ENCODE data around the gene NCAN. TPM values are rescaled to one million over a fixed set of nuclear protein-coding genes. Genes with fewer than 3 reads are reported as not detected.

The NCAN gene
- under 0.01 TPM in 1 of 2 replicates, not detected in the other for total RNA-seq

DNA sequence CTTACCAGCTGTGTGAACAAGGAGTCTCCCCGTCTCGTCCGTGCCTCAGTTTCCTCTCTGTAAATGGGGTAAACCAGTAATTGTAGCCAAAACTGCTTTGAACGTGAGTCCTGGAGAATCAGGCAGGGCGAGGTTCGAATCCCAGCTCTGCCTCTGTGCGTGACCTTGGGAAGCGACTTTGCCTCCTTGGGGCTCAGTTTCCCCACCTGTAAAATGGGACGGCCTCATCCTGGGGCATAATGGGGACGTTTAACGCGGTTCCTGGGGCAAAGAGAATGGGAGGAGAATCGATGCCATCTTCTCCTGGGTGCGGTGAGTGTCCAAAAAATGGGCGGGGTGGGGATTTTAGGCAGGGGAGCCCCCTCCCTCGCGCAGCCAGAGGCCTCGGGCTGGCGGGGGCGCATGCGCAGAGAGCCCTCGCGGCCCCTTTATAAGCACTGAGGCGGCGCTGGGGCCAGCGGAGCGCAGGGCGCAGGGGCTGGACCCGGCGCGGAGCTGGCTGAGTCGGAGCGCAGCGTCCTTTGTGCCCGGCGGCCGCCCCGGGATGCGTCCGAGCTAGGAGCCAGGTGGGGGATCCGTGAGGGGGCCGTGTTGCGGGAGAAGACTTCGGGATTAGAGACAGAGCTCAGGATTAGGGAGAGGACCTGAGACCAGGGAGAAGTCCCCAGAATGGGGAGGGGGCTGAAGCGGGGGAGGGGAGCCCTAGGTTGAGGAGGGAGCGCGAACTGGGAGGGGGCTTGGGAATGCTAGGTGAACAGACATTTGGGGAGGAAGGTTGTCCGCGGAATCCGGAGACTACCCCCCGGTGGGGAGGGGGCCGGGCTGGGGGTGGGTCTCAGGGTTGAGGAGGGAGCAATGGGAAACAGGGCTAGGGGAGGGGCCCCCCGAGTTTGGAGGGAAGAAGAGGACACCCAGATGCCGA lies at the start of gene NCAN:
TSS of gene NCAN (plus strand) at position 460 of the 922 bp plus-strand sequence. CDS start 4,996 bp downstream, outside the sequence.

DNA sequence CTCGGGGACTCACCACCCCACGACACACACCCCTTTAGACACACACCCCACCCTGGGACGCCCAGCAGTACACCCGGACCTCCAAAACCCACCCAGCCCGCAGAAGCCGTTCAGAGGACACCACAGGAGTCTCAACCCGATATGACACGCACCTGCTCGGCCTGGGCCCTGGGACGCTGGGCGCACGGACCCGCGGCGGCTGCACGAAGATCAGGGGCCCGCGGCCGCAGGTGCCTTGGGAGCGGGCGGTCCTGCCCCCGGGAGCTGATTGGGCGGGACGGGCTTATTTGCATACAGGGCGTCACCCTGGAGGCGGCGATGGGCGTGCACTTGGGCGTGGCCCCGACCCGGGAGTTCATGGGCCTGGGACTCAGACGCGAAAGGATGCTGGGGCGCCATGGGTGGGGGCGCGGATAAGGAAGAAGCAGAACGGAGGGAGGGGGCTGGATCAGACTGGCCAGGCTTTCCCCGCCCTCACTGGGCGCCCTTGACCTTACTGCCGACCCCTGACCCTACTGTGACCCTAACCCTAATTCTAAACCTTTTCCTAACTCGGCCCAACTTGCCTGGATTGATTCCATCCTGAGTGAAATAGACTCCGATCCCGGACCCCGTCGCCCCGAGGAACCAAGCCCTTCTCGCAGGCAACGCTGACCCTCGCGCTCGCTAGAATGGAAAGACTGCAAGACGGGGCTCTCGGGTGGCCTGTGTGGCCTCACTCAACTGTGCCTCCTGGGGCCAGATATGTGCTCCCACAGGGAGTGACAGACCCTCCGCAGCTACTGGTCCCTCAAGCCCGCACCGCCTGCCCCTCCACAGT lies 41.5 kb upstream of the NCAN start, which contains the start of gene MEF2B:
TSS of gene MEF2B (minus strand) at position 211 of the 820 bp plus-strand sequence. CDS start 19,528 bp downstream, outside the sequence.

DNA sequence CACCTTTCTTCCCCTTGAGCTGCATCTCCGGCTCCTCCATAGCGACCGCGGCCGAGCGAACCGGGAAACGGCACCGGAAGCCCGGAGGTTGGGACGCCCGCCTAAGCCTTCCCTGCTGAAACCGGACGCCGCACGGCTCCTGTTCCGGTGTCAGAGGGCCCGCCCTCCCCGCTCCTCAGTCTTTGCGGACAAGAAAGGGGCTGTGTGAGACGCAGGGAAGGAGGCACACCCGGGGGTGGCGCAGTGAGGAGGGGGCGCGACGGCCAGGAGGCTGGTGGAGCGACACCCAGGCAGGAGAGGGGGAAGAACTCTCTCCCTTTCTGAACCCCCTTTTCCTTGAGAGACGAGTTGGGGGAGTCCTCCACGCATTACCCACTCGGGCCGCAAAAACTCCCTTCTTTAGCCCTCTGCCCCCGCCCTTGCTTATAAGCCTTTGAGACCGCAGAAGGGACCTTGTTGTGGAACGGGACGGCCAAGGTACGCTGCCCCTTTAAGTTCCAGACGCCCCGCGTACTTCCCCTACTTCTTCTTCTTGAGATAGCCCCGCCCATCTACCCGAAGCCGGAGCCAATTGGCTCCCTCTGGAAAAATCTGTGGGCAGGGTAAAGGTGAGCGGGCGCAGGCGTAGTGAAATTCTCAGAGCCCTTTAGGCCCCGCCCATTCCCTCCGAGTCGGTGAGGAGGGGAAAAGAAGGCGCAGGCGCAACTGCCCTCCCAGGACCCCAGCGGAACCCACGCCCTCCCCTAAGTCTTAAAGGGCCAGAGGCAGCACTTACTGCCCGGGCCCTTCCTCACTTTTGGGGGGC lies 19.5 kb upstream of the NCAN start, which contains the start of the genes BORCS8 and RFXANK:
TSS of gene BORCS8 (minus strand) at position 75 of the 805 bp plus-strand sequence. CDS start at position 40, 35 bp downstream.
TSS of gene RFXANK (plus strand) at position 181 of the 805 bp plus-strand sequence. CDS start 1,689 bp downstream, outside the sequence.

DNA sequence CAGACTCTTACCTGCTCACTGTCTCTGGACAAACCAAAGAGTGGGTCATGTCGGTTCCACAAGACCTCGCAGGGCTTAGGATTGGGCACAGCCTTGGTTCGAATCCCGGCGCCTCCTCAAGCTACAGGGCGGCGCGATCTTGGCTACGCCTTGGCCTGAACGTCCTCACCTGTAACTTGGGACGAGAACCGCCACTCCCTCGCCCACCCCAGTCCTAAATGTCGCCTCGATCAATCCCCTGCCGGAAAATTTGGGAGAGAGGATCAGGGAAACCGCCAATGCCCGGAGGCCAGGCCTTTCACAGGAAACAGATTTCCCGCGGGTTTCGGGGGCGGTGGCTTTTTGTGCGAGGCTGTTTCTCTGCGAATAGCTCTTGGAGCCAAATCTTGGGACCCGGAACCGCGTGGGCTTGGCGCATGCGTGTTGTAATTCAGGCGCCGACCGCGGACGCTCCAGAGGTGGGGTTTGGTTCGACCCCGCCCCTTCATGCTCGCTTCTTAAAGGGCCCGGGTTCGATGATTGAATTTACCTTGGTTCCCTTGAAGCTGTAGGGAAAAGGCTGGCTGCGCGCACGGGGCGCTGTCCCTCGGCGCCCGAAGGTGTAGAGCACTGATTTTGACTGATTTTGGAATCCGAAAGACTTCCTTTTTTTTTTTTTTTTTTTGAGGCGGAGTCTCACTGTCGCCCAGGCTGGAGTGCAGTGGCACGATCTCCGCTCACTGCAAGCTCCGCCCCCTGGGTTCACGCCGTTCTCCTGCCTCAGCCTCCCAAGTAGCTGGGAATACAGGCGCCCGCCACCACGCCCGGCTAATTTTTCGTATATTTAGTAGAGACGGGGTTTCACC lies 8.5 kb upstream of the NCAN start, which contains the start of gene NR2C2AP:
TSS of gene NR2C2AP (minus strand) at position 403 of the 845 bp plus-strand sequence. CDS start at position 49, 354 bp downstream.

Other genes starting within 250 kb of the NCAN start
- gene SUGP2, start 178.4 kb upstream of the NCAN start, total RNA-seq: 47.0 and 47.7 TPM in 2 replicates
- gene ARMC6, start 178.4 kb upstream of the NCAN start, total RNA-seq: 41.9 and 63.4 TPM in 2 replicates
- 4.5 and 6.6 TPM in 2 replicates for gene SLC25A42, start 148.0 kb upstream of the NCAN start, total RNA-seq
- gene TMEM161A, start 73.5 kb upstream of the NCAN start, total RNA-seq: 19.3 and 25.5 TPM in 2 replicates
- gene MEF2B, start 41.7 kb upstream of the NCAN start, total RNA-seq: not detected in 2 replicates
- gene BORCS8, start 19.8 kb upstream of the NCAN start, total RNA-seq: 13.0 and 22.6 TPM in 2 replicates
- gene RFXANK, start 19.7 kb upstream of the NCAN start, total RNA-seq: 43.5 and 50.0 TPM in 2 replicates
- 8.6 and 20.6 TPM in 2 replicates for gene NR2C2AP, start 8.5 kb upstream of the NCAN start, total RNA-seq
- 0.12 and 0.33 TPM in 2 replicates for gene TM6SF2, start 61.3 kb downstream of the NCAN start, total RNA-seq
- 22.2 and 25.5 TPM in 2 replicates for gene SUGP1, start 108.6 kb downstream of the NCAN start, total RNA-seq
- 28.4 and 31.1 TPM in 2 replicates for gene MAU2, start 108.9 kb downstream of the NCAN start, total RNA-seq
- gene GATAD2A, start 193.7 kb downstream of the NCAN start, total RNA-seq: 50.5 and 76.6 TPM in 2 replicates